Upper lobe of left lung (tissue), 6 donors: ENCODE measurements around the gene OCEL1. TPM values are rescaled to one million over a fixed set of nuclear protein-coding genes. Genes with fewer than 3 reads are reported as not detected.

ENCODE experiments used
- ATAC-seq, 2 donors: fragments of 200-7000 bp; cut with Tn5 transposase; one replicate each; pipeline ENCODE4 v1.9.1; 2022; ENCODE audit warnings: mild to moderate bottlenecking in 2 of 2, moderate library complexity in 2 of 2; ENCODE audit not compliant: low FRiP score in 2 of 2
- DNase-seq, 2 donors: peaks; one replicate each; pipeline ENCODE4 v3.0.0-alpha.2; 2019 to 2020
- H3K27ac ChIP-seq, 4 donors: fragments of 200-600 bp; sonication (generic); one replicate each; pipeline ENCODE4 v1.5.1; 2016 to 2019
- H3K27me3 ChIP-seq, 4 donors: fragments of 200-600 bp; sonication (generic); one replicate each; pipeline ENCODE4 v1.5.1; 2017 to 2019
- H3K36me3 ChIP-seq, 4 donors: fragments of 200-600 bp; sonication (generic); one replicate each; pipeline ENCODE4 v1.5.1; 2016 to 2019
- H3K4me1 ChIP-seq, 4 donors: fragments of 200-600 bp; sonication (generic); one replicate each; pipeline ENCODE4 v1.5.1; 2018 to 2019
- H3K4me3 ChIP-seq, 4 donors: fragments of 200-600 bp; sonication (generic); one replicate each; pipeline ENCODE4 v1.5.1; 2017 to 2019; ENCODE audit warnings: mild to moderate bottlenecking in 2 of 4, moderate library complexity in 1 of 4
- H3K9me3 ChIP-seq, 4 donors: fragments of 200-600 bp; sonication (generic); one replicate each; pipeline ENCODE4 v1.5.1; 2018 to 2019
- EP300 ChIP-seq, 4 donors: sonication (generic); formaldehyde crosslinking; IDR thresholded peaks; one replicate each; pipeline ENCODE4 v1.5.1; 2017; ENCODE audit warnings: antibody characterized with exemption in 4 of 4, control low read depth in 2 of 4
- POLR2A ChIP-seq, 4 donors: fragments of 450-650 bp; IDR thresholded peaks; one replicate each; pipeline ENCODE4 v1.5.1; 2016 to 2017; ENCODE audit warnings: antibody characterized with exemption in 4 of 4, mild to moderate bottlenecking in 2 of 4
- POLR2AphosphoS5 ChIP-seq, 2 donors: sonication (generic); formaldehyde crosslinking; IDR thresholded peaks; one replicate each; pipeline ENCODE4 v1.5.1; 2017; ENCODE audit warnings: antibody characterized with exemption in 2 of 2
- WGBS, 2 donors: methylation state at CpG; one replicate each; pipeline ENCODE4 v1.1.5; 2017 to 2018; 5-methylcytosine and 5-hydroxymethylcytosine counted together
- total RNA-seq, 6 donors: library from RNA; depleted of rRNA in 4 of 6; stranded (reverse); fragments of >200 nt in 4 of 6; gene quantifications; one replicate each; pipeline versions ENCODE4 v1.1.0 to v1.2.1, GENCODE V29; 2016 to 2021
- TF ChIP-seq, protein P1 (sequence below), 6 experiments: fragments of 450-650 bp in 4 of 6; fragments of 200-600 bp in 2 of 6; sonication (generic) in 2 of 6; IDR thresholded peaks; one replicate each; pipeline ENCODE4 v1.5.1; 2016 to 2019; ENCODE audit warnings: antibody characterized with exemption in 6 of 6
- donor health status: DM: no; HTN: no; CAD: no; lungs with moderate emphysema.
- donor health status: DM: no; HTN: yes; CAD: no; lungs with severe emphysema.

The OCEL1 gene
- total RNA-seq, 6 donors from 2014 or later: 12.3 to 37.7 (median 25.8) TPM

DNA sequence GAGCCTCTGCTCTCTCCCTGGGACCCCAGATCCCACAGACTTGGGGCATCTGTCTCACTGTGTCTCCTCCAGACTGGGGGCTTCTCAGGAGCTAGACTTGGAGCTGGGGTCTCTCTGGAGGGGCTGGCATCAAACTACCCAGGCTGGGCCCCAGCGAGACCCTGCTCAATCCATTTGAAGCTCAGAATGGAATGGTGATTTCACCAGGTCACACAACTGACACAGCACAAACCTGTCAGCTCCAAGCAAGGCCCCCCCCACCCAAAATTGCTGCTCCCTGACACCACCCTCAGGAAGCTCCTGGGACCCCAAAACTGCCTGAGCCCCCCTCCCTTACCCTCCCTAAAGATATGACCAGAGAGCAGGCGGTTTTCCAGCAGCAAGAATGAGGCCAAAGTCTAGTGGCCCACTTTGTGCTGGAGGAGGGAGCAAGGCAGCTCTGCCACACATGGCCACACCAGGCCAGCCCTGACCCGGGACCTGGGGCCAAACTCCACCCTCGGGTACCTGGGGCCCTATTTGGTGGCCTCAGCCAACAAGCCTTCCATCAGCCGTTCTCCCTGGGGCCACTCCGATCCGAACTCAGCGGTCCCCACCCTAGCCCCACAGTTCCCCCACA is 17.3 kb downstream of the OCEL1 start:
- DNase-seq (no peak), ATAC-seq (no peak)
- Histone ChIP-seq H3K4me3 (peak overlapping the region; percentile 92 to 97 (median 96)), H3K9me3 (no peaks in the 10 kb centered on the region), H3K27ac (peak overlapping the region; percentile 81 to 90 (median 88)), H3K4me1 (peaks cover 28 to 72% (median 52%) of the 10 kb centered on the region in 4 donors), H3K36me3 (peaks cover 0 to 10% (median 5%) of the 10 kb centered on the region in 4 donors), H3K27me3 (no peaks in the 10 kb centered on the region)
- TF ChIP-seq, protein P1, sequence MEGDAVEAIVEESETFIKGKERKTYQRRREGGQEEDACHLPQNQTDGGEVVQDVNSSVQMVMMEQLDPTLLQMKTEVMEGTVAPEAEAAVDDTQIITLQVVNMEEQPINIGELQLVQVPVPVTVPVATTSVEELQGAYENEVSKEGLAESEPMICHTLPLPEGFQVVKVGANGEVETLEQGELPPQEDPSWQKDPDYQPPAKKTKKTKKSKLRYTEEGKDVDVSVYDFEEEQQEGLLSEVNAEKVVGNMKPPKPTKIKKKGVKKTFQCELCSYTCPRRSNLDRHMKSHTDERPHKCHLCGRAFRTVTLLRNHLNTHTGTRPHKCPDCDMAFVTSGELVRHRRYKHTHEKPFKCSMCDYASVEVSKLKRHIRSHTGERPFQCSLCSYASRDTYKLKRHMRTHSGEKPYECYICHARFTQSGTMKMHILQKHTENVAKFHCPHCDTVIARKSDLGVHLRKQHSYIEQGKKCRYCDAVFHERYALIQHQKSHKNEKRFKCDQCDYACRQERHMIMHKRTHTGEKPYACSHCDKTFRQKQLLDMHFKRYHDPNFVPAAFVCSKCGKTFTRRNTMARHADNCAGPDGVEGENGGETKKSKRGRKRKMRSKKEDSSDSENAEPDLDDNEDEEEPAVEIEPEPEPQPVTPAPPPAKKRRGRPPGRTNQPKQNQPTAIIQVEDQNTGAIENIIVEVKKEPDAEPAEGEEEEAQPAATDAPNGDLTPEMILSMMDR (IDR thresholded peaks at IDR 0.05): no peak
- no peak for TF ChIP-seq POLR2A (IDR thresholded peaks at IDR 0.05)
- no peak for TF ChIP-seq EP300 (IDR thresholded peaks at IDR 0.05)
- TF ChIP-seq POLR2AphosphoS5 (IDR thresholded peaks at IDR 0.05): no peak
- 55 to 69% methylated on average over 5 to 8 of the region's 8 CpGs for WGBS, 2 donors

GRCh38 chr19:17243830-17244617 is 18.0 kb downstream of the OCEL1 start:
- DNase-seq: peak; percentile 72 to 85
- 42 to 60% methylated on average over 17 to 42 of the region's 52 CpGs for WGBS, 2 donors

DNA sequence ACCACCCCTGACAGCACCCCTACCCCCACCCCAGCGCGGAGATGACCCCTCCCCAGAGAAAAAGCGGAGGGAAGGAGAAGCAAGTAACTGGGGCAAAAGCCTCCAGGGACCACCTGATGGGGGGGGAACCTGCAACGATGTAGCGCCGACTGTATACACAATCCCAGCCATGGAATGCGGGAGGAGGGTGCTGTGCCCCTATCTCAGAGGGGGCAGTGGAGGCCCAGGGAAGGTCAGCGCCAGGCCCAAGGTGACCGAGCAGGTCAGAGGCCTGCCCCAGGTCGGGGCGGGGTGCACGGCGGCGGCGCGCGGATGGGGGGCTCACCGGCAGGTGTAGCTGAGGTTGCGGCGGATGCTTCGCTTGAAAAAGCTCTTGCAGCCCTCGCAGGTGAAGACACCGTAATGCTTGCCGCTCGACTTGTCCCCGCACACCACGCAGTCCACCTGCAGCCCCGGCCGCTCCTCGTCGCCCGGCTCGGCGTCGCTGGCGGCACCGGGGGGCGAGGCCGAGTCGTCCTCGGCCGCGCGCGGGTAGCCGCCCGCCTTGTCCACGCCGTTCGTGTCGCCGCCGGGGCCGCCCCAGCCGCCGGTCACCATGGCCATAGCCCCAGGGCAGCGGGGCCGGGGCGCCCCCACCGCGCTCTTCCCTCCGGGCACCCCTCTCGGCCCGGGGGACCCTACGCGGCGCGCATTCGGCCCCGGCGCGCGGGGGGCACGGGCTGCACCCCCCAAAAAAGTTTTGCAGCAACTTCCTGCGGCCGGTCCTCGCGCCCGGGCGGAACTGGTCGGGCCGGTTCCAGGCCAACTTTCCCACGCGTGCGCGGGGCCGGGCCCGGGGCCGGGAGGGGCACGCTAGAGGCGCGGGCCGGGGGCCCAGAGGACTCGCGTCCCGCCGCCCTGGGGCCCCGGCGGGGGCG is 18.9 kb downstream of the OCEL1 start:
- Histone ChIP-seq H3K9me3 (no peaks in the 10 kb centered on the region), H3K4me1 (peaks cover 28 to 63% (median 52%) of the 10 kb centered on the region in 4 donors), H3K27me3 (no peaks in the 10 kb centered on the region), H3K27ac (peak overlapping the region; percentile 81 to 90 (median 88)), H3K4me3 (peak overlapping the region; percentile 92 to 97 (median 96)), H3K36me3 (peaks cover 0 to 6% (median 2%) of the 10 kb centered on the region in 4 donors)
- no peak for TF ChIP-seq EP300 (IDR thresholded peaks at IDR 0.05)
- 0 to 10% methylated on average over 8 to 10 of the region's 100 CpGs for WGBS, 2 donors
- DNase-seq: peak in 1 of 2 donors; percentile 93
- no peak for ATAC-seq

More at GRCh38 chr19:17243830-17244617, 18.0 kb downstream of the OCEL1 start:
- H3K4me1 ChIP-seq: peaks cover 28 to 72% (median 55%) of the 10 kb centered on the region in 4 donors
- H3K36me3 ChIP-seq: peaks cover 0 to 6% (median 2%) of the 10 kb centered on the region in 4 donors
- ATAC-seq: peak; percentile 12 to 41
- H3K9me3 ChIP-seq: no peaks in the 10 kb centered on the region
- TF ChIP-seq POLR2A (IDR thresholded peaks at IDR 0.05) (peak in 1 of 4 donors; percentile 22), POLR2AphosphoS5 (IDR thresholded peaks at IDR 0.05) (no peak)
- peak overlapping the region; percentile 81 to 90 (median 88) for H3K27ac ChIP-seq
- H3K27me3 ChIP-seq: no peaks in the 10 kb centered on the region
- H3K4me3 ChIP-seq: peak overlapping the region; percentile 92 to 97 (median 96)

GRCh38 chr19:17245535-17245984 is 19.5 kb downstream of the OCEL1 start, which contains the start of gene NR2F6:
Gene NR2F6, minus strand, starts transcription at chr19:17245919. Its CDS starts 699 bp downstream, at chr19:17245220.
- H3K4me3 ChIP-seq: peak within 1 kb of the TSS; percentile 92 to 97 (median 96)
- ATAC-seq (no peak), DNase-seq (no peak)
- peaks cover 0 to 5% (median under 1%) of the 10 kb centered on the region in 4 donors for H3K36me3 ChIP-seq
- H3K27me3 ChIP-seq: no peaks in the 10 kb centered on the region
- H3K4me1 ChIP-seq: peaks cover 28 to 56% (median 45%) of the 10 kb centered on the region in 4 donors
- H3K9me3 ChIP-seq: no peaks in the 10 kb centered on the region
- TF ChIP-seq EP300 (IDR thresholded peaks at IDR 0.05) (no peak), POLR2AphosphoS5 (IDR thresholded peaks at IDR 0.05) (peak; percentile 39 to 64), POLR2A (IDR thresholded peaks at IDR 0.05) (peak in 1 of 4 donors; percentile 24)
- TF ChIP-seq, protein P1 (IDR thresholded peaks at IDR 0.05): no peak
- H3K27ac ChIP-seq: peak within 1 kb of the TSS; percentile 81 to 92 (median 90)
- WGBS, 2 donors: no CpG with 5 or more reads among the region's 72 CpGs

DNA sequence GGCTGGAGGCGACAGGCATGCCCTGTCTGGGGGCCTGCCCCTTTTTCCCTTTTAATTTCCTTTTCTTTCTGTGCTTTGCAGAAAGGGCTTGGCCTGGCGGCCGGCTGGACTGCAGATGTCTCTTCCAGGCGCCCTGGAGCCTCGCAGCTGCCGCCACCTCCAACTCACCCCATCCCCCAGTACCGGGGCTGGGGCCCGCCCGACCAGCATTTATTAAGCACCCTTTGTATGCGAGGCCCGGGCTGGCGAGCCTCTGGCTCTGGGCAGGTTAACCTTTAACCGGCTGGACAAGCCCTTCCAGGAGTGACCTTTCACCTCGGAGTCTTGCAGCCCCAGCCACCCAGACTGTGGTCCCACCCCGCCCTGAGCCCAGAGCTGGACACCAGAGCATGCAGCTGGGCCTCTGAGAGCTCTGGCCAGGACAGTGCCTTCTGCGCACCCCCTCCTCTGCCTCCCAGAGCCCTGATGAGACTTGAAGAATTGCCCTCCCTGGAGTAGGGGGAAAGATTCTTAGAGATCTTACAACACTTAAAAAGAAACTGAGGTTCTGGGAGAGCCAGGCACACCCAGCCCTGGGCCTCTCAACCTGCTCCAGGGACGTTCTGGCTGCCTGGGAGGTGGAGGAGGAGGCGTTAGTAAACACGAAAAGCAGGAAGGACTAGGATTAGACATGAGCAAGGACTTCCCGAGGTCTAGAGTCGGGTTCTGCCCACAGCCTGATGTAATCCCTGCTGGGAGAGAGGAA is 20.8 kb downstream of the OCEL1 start:
- Histone ChIP-seq H3K4me3 (peak overlapping the region in 3 of 4 donors; percentile 92 to 96 (median 95)), H3K36me3 (peaks cover 0 to 10% (median 3%) of the 10 kb centered on the region in 4 donors), H3K4me1 (peaks cover 28 to 46% (median 38%) of the 10 kb centered on the region in 4 donors), H3K27me3 (no peaks in the 10 kb centered on the region), H3K27ac (peak overlapping the region; percentile 80 to 92 (median 89)), H3K9me3 (no peaks in the 10 kb centered on the region)
- DNase-seq: peak in 1 of 2 donors; percentile 88
- TF ChIP-seq POLR2A (IDR thresholded peaks at IDR 0.05): peak in 1 of 4 donors; percentile 8
- TF ChIP-seq POLR2AphosphoS5 (IDR thresholded peaks at IDR 0.05): peak in 1 of 2 donors; percentile 2
- TF ChIP-seq, protein P1 (IDR thresholded peaks at IDR 0.05): no peak
- 9 to 14% methylated on average over 16 to 20 of the region's 21 CpGs for WGBS, 2 donors
- peak; percentile 12 to 42 for ATAC-seq
